CD4-positive, alpha-beta T cell treated with Interleukin-1 beta for 1 hour (primary cell): ENCODE measurements around the gene FGL2.
A peak's percentile ranks its signal among the peaks of the same experiment; 100 is the strongest.
"Not testable (repeated sequence)": the region's sequence is repeated elsewhere in the genome, so short reads cannot be mapped to it uniquely, and the experiment has no call there.

Experiments
- DNase-seq, 2 donors: peaks; one replicate each; pipeline ENCODE4 v3.0.0-alpha.2; 2020 to 2022

The FGL2 gene

GRCh38 chr7:77154917-77155464 lies 44.6 kb downstream of the FGL2 start:
- DNase-seq: peak in 1 of 2 donors; percentile 5

GRCh38 chr7:77152232-77152631 lies 47.4 kb downstream of the FGL2 start:
- not testable (repeated sequence) for DNase-seq
